ENCODE measurements around the gene AGA.

Gene AGA

GRCh38 chr4:177444911-177445736 is 2.9 kb upstream of the AGA start:
- H3K27me3 ChIP-seq (ENCODE audit: control insufficient read depth, insufficient read depth, low read length): no peaks in the 10 kb centered on the region
- no peaks in the 10 kb centered on the region for H3K9me3 ChIP-seq (ENCODE audit: control insufficient read depth, insufficient read depth, low read length)
- peak overlapping the region; percentile 87 for H3K4me3 ChIP-seq (ENCODE audit: low read depth, low read length)
- H3K9ac ChIP-seq (ENCODE audit: low read depth, low read length): peak overlapping the region; percentile 71
- peaks cover 13% of the 10 kb centered on the region for H3K4me1 ChIP-seq (ENCODE audit: control insufficient read depth, insufficient read depth, low read length)
- H3K36me3 ChIP-seq (ENCODE audit: control insufficient read depth, insufficient read depth, low read length): no peaks in the 10 kb centered on the region

- Histone ChIP-seq H3K4me1 (ENCODE audit: control insufficient read depth, insufficient read depth, low read length) (peaks cover 10% of the 10 kb centered on the region), H3K9ac (ENCODE audit: low read depth, low read length) (peak overlapping the region; percentile 70), H3K27me3 (ENCODE audit: control insufficient read depth, insufficient read depth, low read length) (no peaks in the 10 kb centered on the region), H3K4me3 (ENCODE audit: low read depth, low read length) (peak overlapping the region; percentile 73), H3K9me3 (ENCODE audit: control insufficient read depth, insufficient read depth, low read length) (no peaks in the 10 kb centered on the region), H3K36me3 (ENCODE audit: control insufficient read depth, insufficient read depth, low read length) (no peaks in the 10 kb centered on the region)
Observed at GRCh38 chr4:177441061-177441802, 1.0 kb downstream of the AGA start.

- Histone ChIP-seq H3K36me3 (ENCODE audit: control insufficient read depth, insufficient read depth, low read length) (no peaks in the 10 kb centered on the region), H3K9ac (ENCODE audit: low read depth, low read length) (no peak overlapping the region), H3K27me3 (ENCODE audit: control insufficient read depth, insufficient read depth, low read length) (no peaks in the 10 kb centered on the region), H3K4me1 (ENCODE audit: control insufficient read depth, insufficient read depth, low read length) (peaks cover 10% of the 10 kb centered on the region), H3K9me3 (ENCODE audit: control insufficient read depth, insufficient read depth, low read length) (no peaks in the 10 kb centered on the region), H3K4me3 (ENCODE audit: low read depth, low read length) (no peak overlapping the region)
Observed at GRCh38 chr4:177436456-177436855, 5.8 kb downstream of the AGA start.

- H3K36me3 ChIP-seq (ENCODE audit: control insufficient read depth, insufficient read depth, low read length): no peaks in the 10 kb centered on the region
- no peak overlapping the region for H3K9ac ChIP-seq (ENCODE audit: low read depth, low read length)
- H3K4me1 ChIP-seq (ENCODE audit: control insufficient read depth, insufficient read depth, low read length): no peaks in the 10 kb centered on the region
- no peak overlapping the region for H3K4me3 ChIP-seq (ENCODE audit: low read depth, low read length)
- no peaks in the 10 kb centered on the region for H3K27me3 ChIP-seq (ENCODE audit: control insufficient read depth, insufficient read depth, low read length)
- no peaks in the 10 kb centered on the region for H3K9me3 ChIP-seq (ENCODE audit: control insufficient read depth, insufficient read depth, low read length)
Observed at GRCh38 chr4:177434667-177435066, 7.6 kb downstream of the AGA start.

GRCh38 chr4:177427192-177427591 is 15.0 kb downstream of the AGA start:
- Histone ChIP-seq H3K4me3 (ENCODE audit: low read depth, low read length) (no peak overlapping the region), H3K9me3 (ENCODE audit: control insufficient read depth, insufficient read depth, low read length) (no peaks in the 10 kb centered on the region), H3K9ac (ENCODE audit: low read depth, low read length) (no peak overlapping the region), H3K36me3 (ENCODE audit: control insufficient read depth, insufficient read depth, low read length) (no peaks in the 10 kb centered on the region), H3K4me1 (ENCODE audit: control insufficient read depth, insufficient read depth, low read length) (no peaks in the 10 kb centered on the region), H3K27me3 (ENCODE audit: control insufficient read depth, insufficient read depth, low read length) (no peaks in the 10 kb centered on the region)

GRCh38 chr4:177419434-177419833 is 22.8 kb downstream of the AGA start:
- Histone ChIP-seq H3K27me3 (ENCODE audit: control insufficient read depth, insufficient read depth, low read length) (no peaks in the 10 kb centered on the region), H3K36me3 (ENCODE audit: control insufficient read depth, insufficient read depth, low read length) (no peaks in the 10 kb centered on the region), H3K9me3 (ENCODE audit: control insufficient read depth, insufficient read depth, low read length) (no peaks in the 10 kb centered on the region), H3K9ac (ENCODE audit: low read depth, low read length) (no peak overlapping the region), H3K4me1 (ENCODE audit: control insufficient read depth, insufficient read depth, low read length) (no peaks in the 10 kb centered on the region), H3K4me3 (ENCODE audit: low read depth, low read length) (no peak overlapping the region)

- H3K9me3 ChIP-seq (ENCODE audit: control insufficient read depth, insufficient read depth, low read length): no peaks in the 10 kb centered on the region
- H3K36me3 ChIP-seq (ENCODE audit: control insufficient read depth, insufficient read depth, low read length): no peaks in the 10 kb centered on the region
- H3K4me3 ChIP-seq (ENCODE audit: low read depth, low read length): no peak overlapping the region
- H3K9ac ChIP-seq (ENCODE audit: low read depth, low read length): no peak overlapping the region
- H3K4me1 ChIP-seq (ENCODE audit: control insufficient read depth, insufficient read depth, low read length): no peaks in the 10 kb centered on the region
- H3K27me3 ChIP-seq (ENCODE audit: control insufficient read depth, insufficient read depth, low read length): no peaks in the 10 kb centered on the region
Observed at GRCh38 chr4:177413656-177414055, 28.6 kb downstream of the AGA start.

GRCh38 chr4:177413076-177413475 is 29.2 kb downstream of the AGA start:
- no peaks in the 10 kb centered on the region for H3K27me3 ChIP-seq (ENCODE audit: control insufficient read depth, insufficient read depth, low read length)
- no peaks in the 10 kb centered on the region for H3K9me3 ChIP-seq (ENCODE audit: control insufficient read depth, insufficient read depth, low read length)
- H3K36me3 ChIP-seq (ENCODE audit: control insufficient read depth, insufficient read depth, low read length): no peaks in the 10 kb centered on the region
- H3K4me1 ChIP-seq (ENCODE audit: control insufficient read depth, insufficient read depth, low read length): no peaks in the 10 kb centered on the region
- H3K9ac ChIP-seq (ENCODE audit: low read depth, low read length): no peak overlapping the region
- no peak overlapping the region for H3K4me3 ChIP-seq (ENCODE audit: low read depth, low read length)

- no peak overlapping the region for H3K4me3 ChIP-seq (ENCODE audit: low read depth, low read length)
- no peaks in the 10 kb centered on the region for H3K36me3 ChIP-seq (ENCODE audit: control insufficient read depth, insufficient read depth, low read length)
- H3K4me1 ChIP-seq (ENCODE audit: control insufficient read depth, insufficient read depth, low read length): no peaks in the 10 kb centered on the region
- H3K9me3 ChIP-seq (ENCODE audit: control insufficient read depth, insufficient read depth, low read length): no peaks in the 10 kb centered on the region
- no peak overlapping the region for H3K9ac ChIP-seq (ENCODE audit: low read depth, low read length)
- no peaks in the 10 kb centered on the region for H3K27me3 ChIP-seq (ENCODE audit: control insufficient read depth, insufficient read depth, low read length)
Observed at GRCh38 chr4:177411996-177412395, 30.2 kb downstream of the AGA start.

- Histone ChIP-seq H3K9me3 (ENCODE audit: control insufficient read depth, insufficient read depth, low read length) (no peaks in the 10 kb centered on the region), H3K27me3 (ENCODE audit: control insufficient read depth, insufficient read depth, low read length) (no peaks in the 10 kb centered on the region), H3K4me1 (ENCODE audit: control insufficient read depth, insufficient read depth, low read length) (no peaks in the 10 kb centered on the region), H3K36me3 (ENCODE audit: control insufficient read depth, insufficient read depth, low read length) (no peaks in the 10 kb centered on the region), H3K9ac (ENCODE audit: low read depth, low read length) (no peak overlapping the region), H3K4me3 (ENCODE audit: low read depth, low read length) (no peak overlapping the region)
Observed at GRCh38 chr4:177410566-177410965, 31.7 kb downstream of the AGA start.

GRCh38 chr4:177408023-177408422 is 34.2 kb downstream of the AGA start:
- Histone ChIP-seq H3K36me3 (ENCODE audit: control insufficient read depth, insufficient read depth, low read length) (no peaks in the 10 kb centered on the region), H3K4me1 (ENCODE audit: control insufficient read depth, insufficient read depth, low read length) (no peaks in the 10 kb centered on the region), H3K9me3 (ENCODE audit: control insufficient read depth, insufficient read depth, low read length) (no peaks in the 10 kb centered on the region), H3K4me3 (ENCODE audit: low read depth, low read length) (no peak overlapping the region), H3K9ac (ENCODE audit: low read depth, low read length) (no peak overlapping the region), H3K27me3 (ENCODE audit: control insufficient read depth, insufficient read depth, low read length) (no peaks in the 10 kb centered on the region)

- Histone ChIP-seq H3K9me3 (ENCODE audit: control insufficient read depth, insufficient read depth, low read length) (no peaks in the 10 kb centered on the region), H3K36me3 (ENCODE audit: control insufficient read depth, insufficient read depth, low read length) (no peaks in the 10 kb centered on the region), H3K4me1 (ENCODE audit: control insufficient read depth, insufficient read depth, low read length) (peaks cover 5% of the 10 kb centered on the region), H3K4me3 (ENCODE audit: low read depth, low read length) (no peak overlapping the region), H3K9ac (ENCODE audit: low read depth, low read length) (no peak overlapping the region), H3K27me3 (ENCODE audit: control insufficient read depth, insufficient read depth, low read length) (no peaks in the 10 kb centered on the region)
Observed at GRCh38 chr4:177405508-177405907, 36.7 kb downstream of the AGA start.
